ENCODE results near the gene GBA2.
A peak's percentile ranks its signal among the peaks of the same experiment; 100 is the strongest.

Gene GBA2

GRCh38 chr9:35690614-35691333 lies 58.3 kb downstream of the GBA2 start:
- peak in 3 of 5 experiments; percentile 7 to 31 (median 20) for DNase-seq

- no peak for DNase-seq
Observed at GRCh38 chr9:35690294-35690613, 58.8 kb downstream of the GBA2 start.

GRCh38 chr9:35689542-35690293 lies 59.3 kb downstream of the GBA2 start, which contains the start of gene TPM2:
TPM2 (minus strand) TSS chr9:35689925; CDS start chr9:35689817, 108 bp downstream.
- DNase-seq: no peak

DNA sequence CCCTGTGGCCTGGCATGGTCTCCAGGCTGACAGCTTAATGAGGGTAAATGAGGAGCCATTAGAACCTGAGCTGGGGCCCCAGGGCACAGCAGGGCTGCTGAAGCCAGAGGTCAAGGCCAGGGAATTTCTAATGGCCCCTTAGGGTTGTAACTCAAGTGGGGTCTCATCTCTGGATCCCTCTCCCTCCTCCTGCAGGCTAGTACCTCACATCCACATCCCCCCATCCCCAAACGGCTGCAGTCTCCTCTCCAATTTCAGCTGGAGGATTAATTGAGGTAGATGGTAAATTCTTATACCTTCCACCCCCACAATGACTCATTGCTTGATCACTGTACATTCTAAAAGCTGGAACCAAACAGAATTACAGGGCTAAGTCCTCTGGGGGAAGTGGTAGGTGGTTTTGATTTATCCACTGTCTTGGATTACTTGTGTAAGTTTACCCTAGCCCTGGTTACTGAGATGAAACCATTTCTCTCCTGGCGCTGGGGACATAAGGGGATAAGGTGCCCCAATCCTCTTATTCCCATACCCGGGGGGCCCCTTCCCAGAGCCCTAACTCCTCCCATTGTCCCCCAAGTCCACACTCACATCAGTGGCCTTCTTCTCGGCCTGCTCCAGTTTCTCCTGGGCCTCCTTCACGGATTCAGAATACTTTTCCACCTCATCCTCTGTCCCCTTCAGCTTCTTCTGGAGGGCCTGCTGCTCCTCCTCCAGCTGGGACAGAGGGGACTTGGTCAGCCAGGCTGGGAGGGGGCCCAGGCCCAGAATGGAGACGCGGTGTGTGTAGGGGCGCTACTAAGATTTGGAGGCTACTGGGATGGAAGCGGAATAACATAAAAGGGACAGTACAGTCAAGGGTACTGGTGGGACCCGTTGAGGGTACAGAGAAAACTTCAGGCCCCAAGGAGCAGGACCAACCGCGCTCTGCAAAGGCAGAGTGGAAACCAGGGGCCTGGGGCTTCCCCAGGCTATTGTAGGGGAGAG lies 60.2 kb downstream of the GBA2 start:
- peak in 1 of 5 experiments; percentile 53 for DNase-seq

- no peak for DNase-seq
Observed at GRCh38 chr9:35687972-35688557, 61.0 kb downstream of the GBA2 start.

- DNase-seq: no peak
Observed at GRCh38 chr9:35687306-35687705, 61.7 kb downstream of the GBA2 start.

Data from T-helper 2 cell (primary cell).